ENCODE measurements around the gene BATF3.

BATF3 gene

DNA sequence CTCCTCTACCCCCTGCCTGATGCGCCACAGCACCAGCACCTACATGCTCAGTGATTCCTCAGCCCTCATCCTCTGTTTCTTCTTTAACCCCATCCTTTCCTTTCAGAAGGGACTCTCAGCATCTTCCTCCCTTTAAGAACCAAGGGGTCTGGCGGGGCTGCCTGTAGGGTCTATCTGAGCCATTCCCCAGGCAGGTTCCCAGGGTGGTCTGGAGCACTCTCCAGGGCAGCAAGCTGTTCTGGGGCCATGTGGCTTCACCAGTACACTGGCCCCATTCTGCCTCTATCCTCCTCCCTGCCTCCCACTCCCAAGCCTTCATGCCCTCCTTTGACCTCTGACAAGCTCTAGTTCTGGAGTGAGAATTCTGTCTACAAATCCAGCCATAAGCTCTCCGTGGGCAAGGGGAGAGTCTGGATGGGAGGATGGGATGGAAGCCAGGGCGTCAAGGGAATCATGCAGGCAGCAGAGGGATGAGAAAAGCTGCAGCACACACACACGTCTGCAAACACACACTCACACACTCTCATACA, 10.4 kb downstream of the BATF3 start:
- H3K4me3 ChIP-seq (ENCODE audit: low read depth, low read length): no peak overlapping the region
- TF ChIP-seq CTCF (IDR thresholded peaks at IDR 0.05; ENCODE audit: control insufficient read depth, extremely low read depth, insufficient read depth): no peak
- no peak for DNase-seq (ENCODE audit: low read depth)

- DNase-seq (ENCODE audit: low read depth): no peak
- no peak for TF ChIP-seq CTCF (IDR thresholded peaks at IDR 0.05; ENCODE audit: control insufficient read depth, extremely low read depth, insufficient read depth)
- H3K4me3 ChIP-seq (ENCODE audit: low read depth, low read length): no peak overlapping the region
Observed at GRCh38 chr1:212688341-212689047, 11.1 kb downstream of the BATF3 start.

DNA sequence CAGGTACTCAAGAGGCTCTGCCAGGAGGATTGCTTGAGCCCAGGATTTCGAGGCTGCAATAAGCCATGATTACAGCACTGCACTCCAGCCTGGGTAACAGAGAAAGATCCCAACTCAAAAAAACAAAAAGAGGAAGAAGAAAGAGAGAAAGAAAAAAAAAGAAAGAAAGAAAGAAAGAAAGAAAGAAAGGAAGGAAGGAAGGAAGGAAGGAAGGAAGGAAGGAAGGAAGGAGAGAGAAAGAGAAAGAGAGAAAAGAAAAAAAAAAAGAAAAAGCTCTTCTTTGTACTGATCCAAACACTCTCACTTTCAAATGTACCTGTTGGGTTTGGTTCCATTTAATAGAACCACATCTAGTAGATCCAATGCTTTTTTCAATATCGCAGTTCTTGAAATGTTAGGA, 11.8 kb downstream of the BATF3 start:
- no peak overlapping the region for H3K4me3 ChIP-seq (ENCODE audit: low read depth, low read length)
- TF ChIP-seq CTCF (IDR thresholded peaks at IDR 0.05; ENCODE audit: control insufficient read depth, extremely low read depth, insufficient read depth): no peak
- no peak for DNase-seq (ENCODE audit: low read depth)

DNA sequence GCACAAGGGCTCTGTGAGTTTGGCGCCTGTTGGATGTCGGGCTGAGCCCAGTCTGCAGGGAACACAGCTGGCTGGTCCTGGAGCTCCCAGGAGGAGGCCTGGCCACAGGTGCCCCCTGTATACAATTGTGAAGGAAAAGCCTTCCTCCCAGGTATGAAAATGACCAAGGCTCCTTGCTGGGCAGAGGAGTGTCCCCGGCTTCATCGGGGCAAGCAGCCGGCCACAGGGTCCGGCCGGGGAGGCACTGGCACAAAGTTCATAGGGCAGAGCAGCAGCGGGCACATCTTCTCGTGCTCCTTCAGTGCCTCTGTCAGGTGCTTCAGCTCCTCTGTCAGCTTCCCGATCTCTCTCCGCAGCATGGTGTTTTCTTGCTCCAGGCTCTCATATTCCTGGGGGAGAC, 13.0 kb downstream of the BATF3 start:
- H3K4me3 ChIP-seq (ENCODE audit: low read depth, low read length): no peak overlapping the region
- DNase-seq (ENCODE audit: low read depth): no peak
- no peak for TF ChIP-seq CTCF (IDR thresholded peaks at IDR 0.05; ENCODE audit: control insufficient read depth, extremely low read depth, insufficient read depth)

- TF ChIP-seq CTCF (IDR thresholded peaks at IDR 0.05; ENCODE audit: control insufficient read depth, extremely low read depth, insufficient read depth): no peak
- H3K4me3 ChIP-seq (ENCODE audit: low read depth, low read length): no peak overlapping the region
- DNase-seq (ENCODE audit: low read depth): no peak
Observed at GRCh38 chr1:212686069-212686468, 13.6 kb downstream of the BATF3 start.

- DNase-seq (ENCODE audit: low read depth): no peak
- no peak overlapping the region for H3K4me3 ChIP-seq (ENCODE audit: low read depth, low read length)
- TF ChIP-seq CTCF (IDR thresholded peaks at IDR 0.05; ENCODE audit: control insufficient read depth, extremely low read depth, insufficient read depth): no peak
Observed at GRCh38 chr1:212685429-212685828, 14.2 kb downstream of the BATF3 start.

Measured in LNCaP clone FGC (cell line).